ENCODE data around the gene PI16.
"Not testable (repeated sequence)": the region's sequence is repeated elsewhere in the genome, so short reads cannot be mapped to it uniquely, and the experiment has no call there.

The PI16 gene

DNA sequence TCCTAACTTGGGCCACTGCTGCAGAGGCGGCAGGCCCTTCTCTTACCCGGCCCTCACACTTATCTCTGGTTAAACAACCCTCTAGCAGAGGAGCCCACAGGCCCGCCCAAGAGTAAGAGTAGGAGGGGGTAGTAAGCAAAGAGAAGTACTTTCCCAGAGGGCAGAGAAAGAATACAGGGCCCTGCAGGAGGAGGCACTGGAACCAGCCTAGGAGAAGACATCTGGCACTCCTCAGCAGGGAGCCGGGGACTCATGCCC lies 21.4 kb downstream of the PI16 start:
- DNase-seq (ENCODE audit: low spot score), result no peak

GRCh38 chr6:36976509-36976908 lies 22.0 kb downstream of the PI16 start:
- DNase-seq (ENCODE audit: low spot score), result no peak

GRCh38 chr6:36976931-36977330 lies 22.4 kb downstream of the PI16 start:
- no peak for DNase-seq (ENCODE audit: low spot score)

DNA sequence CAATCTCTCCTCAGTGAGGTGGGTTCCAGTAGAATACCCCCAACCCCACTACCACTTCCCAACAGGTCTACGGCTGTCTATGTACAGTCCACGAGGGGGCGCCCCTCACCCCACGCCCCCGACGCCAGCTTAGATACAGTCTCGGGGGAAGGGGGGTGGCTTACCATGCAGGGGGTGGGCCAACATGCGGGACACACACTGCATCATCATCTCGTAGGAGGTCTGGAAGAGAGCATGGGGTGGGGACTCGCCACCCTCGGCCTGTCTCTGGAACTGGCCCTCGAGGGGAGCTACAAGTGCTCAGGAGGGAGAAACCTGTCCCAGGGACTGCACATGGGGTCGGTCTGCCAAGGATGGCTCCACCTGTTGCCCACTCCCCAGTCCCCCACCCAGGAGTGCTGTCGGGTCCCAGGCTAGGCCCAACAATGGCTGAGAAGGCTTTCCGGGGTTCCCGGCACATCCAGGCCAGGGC lies 23.0 kb downstream of the PI16 start:
- no peak for DNase-seq (ENCODE audit: low spot score)

GRCh38 chr6:36978421-36979346 lies 24.1 kb downstream of the PI16 start:
- no peak for DNase-seq (ENCODE audit: low spot score)

DNA sequence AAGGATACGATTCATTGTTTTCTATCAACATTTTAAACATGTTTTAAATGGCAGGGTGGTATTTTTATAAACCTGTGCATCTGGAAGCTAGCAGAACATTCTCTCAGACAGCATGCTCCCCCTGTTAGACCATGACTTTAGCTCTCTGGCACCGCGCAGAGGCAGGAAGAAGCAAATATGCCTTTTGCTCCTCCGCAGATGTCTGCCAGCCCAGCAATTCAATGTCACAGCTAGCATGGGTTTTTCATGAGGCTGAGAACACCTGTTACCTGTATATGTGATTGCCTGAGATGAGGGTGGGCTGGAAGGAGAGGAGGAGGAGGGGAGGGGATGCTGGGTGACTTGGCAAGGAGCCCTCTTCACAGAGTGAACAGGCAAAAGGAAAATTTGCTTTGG lies 24.8 kb downstream of the PI16 start:
- peak; percentile 40 for DNase-seq (ENCODE audit: low spot score)

DNA sequence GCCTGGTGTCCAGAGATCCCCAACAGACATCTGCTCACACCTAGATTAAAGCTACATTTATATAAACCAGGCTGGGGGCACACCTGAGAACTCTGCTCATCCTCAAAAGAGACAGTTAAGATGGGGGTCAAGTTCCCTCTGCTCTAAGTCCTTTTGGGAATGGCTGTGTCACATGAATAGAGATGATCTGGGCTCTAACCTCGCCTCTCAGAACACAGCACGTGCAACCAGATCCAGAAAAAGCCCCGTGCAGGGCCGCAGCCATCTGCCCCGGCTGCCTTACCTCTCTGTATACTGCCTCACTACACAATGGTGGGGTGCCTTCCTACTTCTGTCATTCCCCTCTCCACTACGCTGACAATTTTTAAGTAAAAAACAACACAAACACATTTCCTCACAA lies 25.6 kb downstream of the PI16 start:
- DNase-seq (ENCODE audit: low spot score), result no peak

DNA sequence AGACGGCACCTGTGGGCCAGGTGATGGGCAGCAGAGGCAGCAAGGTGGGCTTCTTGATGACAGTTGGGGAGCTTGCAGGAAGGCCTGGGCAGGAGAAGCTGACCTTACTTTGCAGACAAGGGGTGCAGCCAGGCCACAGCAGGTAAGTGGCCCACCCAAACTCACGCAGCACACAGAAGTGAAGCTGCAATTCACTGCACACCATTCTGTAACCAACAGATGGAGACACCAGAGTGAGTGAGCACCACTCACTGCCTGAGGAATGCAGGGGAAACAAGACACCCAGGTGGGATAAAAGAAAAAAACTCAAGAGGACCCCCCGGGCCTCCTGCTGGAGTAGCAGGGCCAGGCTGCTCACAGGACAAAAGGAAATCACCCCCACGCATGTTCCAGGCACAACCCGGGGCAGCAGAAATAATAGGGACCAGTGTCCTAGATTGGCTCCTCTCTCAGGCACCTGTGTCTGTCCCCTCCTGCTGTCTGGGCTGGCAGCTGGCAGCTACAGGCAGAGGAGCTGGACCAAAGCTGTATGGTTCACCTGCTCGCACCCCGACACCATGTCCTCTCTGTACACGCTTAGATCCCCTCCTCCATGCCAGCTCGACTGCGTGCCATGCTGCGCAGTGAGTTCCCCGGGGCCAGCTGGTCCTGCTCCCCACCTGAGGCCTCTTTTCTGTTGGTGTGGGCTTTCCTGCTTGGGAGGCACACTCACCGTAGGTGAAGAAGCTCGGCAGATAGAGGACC lies 26.5 kb downstream of the PI16 start:
- DNase-seq (ENCODE audit: low spot score), result no peak

DNA sequence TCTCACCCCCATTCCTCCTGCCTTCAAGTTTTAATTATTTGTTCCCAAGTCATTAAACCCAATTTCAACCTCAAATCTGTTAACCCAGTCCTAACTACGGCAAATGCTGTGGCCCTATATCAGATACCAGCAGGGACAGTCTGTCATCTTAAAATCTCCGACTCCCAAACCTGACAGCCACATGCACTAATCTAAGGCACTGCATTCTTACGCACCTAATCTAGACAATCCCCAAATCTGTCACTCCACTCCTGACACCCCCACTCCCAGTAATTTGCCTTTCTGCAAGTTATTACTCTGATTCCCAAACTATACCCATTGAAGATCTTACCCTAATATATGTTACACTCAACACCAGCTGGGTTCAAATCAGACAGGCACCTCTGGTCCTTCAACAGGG lies 29.0 kb downstream of the PI16 start:
- DNase-seq (ENCODE audit: low spot score), result no peak

DNA sequence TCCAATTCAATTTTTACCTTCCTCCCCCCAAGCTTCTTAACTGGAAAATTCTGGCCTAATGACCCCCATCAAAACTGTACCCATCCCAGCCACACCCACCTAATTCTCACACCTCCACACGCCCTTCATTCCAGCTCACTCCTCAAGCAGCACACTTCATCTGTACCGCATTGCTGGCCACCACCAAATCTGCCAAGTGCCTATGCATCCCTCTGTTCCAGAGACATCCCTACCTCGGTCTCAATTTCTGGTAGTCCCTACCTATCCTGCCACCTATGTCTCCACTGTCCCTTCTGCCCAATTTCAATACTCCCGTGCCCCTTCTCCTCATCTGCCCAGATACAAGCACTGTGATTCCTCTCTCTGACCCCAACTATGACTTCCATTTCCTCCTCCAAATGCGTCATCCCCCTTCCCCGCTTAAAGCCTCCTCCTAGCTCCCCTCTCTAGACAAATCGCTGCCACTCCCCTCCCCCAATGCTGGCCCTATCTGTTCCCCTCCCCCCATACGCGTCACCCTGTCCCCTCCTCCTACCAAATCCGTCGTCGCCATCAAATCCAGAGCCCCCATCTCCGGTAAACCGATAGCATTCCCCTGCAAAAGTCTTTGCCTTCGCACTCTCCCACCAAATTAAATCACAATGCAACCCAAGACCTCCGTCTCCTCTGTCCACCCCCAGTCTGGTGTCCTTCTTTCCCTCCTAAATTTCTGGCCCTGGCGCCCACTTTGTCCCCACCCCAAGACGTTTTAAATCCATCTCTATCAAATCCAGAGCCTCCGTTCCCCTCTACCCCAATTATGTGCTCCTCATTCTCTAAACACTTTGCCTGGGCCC lies 30.3 kb downstream of the PI16 start:
- DNase-seq (ENCODE audit: low spot score), result peak; percentile 60

- no peak for DNase-seq (ENCODE audit: low spot score)
Measured at GRCh38 chr6:36985417-36985807, 30.9 kb downstream of the PI16 start.

GRCh38 chr6:36985808-36986703 lies 31.5 kb downstream of the PI16 start, which contains the start of gene MTCH1:
MTCH1 (minus strand) TSS chr6:36986196; CDS start chr6:36986173, 23 bp downstream.
- DNase-seq (ENCODE audit: low spot score), result peak; percentile 86

DNA sequence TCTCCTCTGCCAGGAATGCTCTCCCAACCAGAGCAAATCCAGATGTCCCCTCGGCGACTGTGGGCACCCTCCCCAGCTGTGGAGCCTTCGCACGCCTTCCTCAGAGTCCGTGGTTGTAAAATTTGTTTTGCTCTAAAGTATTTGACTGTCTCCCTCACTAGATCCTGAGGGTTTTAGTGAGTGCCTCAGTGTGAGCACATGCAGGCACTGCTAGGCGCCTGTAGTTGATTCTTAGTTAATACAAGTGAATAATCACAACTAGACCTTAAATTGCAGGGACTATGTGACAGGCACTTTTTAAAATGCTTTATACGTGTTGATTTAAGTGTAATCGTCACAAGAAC lies 32.1 kb downstream of the PI16 start:
- DNase-seq (ENCODE audit: low spot score), result no peak

- no peak for DNase-seq (ENCODE audit: low spot score)
Measured at GRCh38 chr6:36989264-36989663, 34.7 kb downstream of the PI16 start.

- DNase-seq (ENCODE audit: low spot score), result not testable (repeated sequence)
Measured at GRCh38 chr6:36990401-36990800, 35.9 kb downstream of the PI16 start.

GRCh38 chr6:36997811-36998722 lies 43.5 kb downstream of the PI16 start:
- DNase-seq (ENCODE audit: low spot score), result no peak

DNA sequence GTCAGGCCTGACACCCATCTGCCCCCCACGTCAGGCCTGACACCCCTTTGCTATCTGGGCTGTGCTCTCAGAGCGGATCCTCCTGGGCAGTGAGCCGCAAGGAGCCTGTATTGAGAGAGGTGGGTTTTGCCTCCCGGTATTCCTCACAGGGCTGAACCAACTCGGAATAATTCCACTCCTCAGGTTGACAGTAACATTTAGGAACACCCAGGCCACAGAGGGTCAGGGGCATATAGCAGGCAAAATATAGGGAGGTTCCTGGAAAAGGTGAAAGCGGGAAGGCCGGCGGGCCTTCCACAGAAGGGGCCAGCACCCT lies 44.1 kb downstream of the PI16 start:
- no peak for DNase-seq (ENCODE audit: low spot score)

DNA sequence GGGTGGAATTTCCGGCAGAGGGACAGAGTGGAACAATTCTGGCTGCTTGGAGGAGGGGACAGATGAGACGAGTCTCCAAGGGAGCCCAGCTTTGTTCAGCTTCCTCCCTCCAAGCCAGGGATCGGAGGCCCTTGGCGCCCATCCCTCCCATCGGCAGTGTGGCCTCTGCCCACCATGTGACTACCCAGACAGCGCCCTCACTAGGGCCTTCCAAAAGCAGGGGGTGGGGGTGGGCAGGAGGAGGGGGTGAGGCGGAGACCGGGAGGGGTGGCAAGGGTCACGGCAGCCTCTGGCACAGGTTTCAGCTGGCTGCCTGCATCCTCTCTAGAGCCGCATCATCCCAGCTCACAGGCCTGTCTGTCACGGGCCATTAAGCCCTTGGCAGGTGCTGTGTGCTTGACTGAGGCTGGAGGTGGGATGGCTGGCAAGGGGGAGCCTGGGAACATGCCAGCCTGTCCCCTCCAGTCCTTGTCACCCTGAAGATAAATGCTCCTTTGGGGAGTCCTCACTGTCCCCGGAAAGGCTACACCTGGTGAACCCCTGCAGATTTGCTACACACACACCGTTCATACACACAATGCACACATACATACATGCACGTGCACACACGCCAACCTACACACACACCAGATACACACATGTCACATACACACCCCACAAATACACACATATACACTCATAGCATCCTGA lies 44.7 kb downstream of the PI16 start:
- no peak for DNase-seq (ENCODE audit: low spot score)

- no peak for DNase-seq (ENCODE audit: low spot score)
Measured at GRCh38 chr6:36999751-37000125, 45.2 kb downstream of the PI16 start.

All from CD4-positive, alpha-beta T cell treated with Interleukin-15 for 4 hours (primary cell).